CD1c-positive myeloid dendritic cell (primary cell): Measurements from ENCODE around the gene RARB.
A peak's percentile ranks its signal among the peaks of the same experiment; 100 is the strongest.

Source experiments
- DNase-seq: peaks from one replicate; pipeline ENCODE4 v3.0.0-alpha.2; 2016; ENCODE audit errors: extremely low spot score

RARB gene

GRCh38 chr3:25508433-25508832 is 80.4 kb downstream of the RARB start:
- DNase-seq, result no peak

DNA sequence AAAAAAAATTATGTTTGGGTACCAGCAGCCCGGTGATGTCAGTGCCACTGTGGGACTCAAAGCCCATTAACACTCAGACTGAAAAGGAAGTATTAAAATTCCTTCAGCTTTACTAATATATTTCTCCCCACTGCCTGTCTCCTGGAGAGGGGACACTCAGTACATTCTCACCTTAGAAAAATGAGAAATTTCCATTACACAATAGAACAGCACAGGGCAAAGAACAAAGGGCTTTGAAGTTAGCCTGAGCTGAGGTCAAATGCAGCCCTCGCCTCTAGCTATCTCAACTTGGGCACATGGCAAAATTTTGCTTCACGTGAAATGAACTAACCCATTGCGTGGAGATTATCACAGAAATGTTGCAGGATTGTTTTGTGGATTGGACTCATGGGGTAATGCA is 80.8 kb downstream of the RARB start:
- no peak for DNase-seq

DNA sequence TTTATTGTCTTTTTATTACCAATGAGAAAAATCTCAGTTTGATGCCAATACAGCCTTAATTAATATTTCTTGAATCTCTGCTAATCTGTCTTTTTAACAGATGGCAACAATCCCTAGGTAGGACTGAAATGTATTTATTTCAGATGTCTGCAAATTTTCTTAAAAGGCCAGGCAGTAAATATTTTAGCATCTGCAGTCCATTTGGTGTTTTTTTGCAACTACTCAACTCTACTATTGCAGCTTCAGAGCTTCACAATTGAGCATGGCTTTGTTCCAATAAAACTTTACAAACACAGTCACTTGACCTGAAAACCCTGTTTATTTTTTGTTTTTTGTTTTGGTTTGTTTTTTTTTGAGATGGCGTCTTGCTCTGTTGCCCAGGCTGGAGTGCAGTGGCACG is 82.7 kb downstream of the RARB start:
- no peak for DNase-seq

DNA sequence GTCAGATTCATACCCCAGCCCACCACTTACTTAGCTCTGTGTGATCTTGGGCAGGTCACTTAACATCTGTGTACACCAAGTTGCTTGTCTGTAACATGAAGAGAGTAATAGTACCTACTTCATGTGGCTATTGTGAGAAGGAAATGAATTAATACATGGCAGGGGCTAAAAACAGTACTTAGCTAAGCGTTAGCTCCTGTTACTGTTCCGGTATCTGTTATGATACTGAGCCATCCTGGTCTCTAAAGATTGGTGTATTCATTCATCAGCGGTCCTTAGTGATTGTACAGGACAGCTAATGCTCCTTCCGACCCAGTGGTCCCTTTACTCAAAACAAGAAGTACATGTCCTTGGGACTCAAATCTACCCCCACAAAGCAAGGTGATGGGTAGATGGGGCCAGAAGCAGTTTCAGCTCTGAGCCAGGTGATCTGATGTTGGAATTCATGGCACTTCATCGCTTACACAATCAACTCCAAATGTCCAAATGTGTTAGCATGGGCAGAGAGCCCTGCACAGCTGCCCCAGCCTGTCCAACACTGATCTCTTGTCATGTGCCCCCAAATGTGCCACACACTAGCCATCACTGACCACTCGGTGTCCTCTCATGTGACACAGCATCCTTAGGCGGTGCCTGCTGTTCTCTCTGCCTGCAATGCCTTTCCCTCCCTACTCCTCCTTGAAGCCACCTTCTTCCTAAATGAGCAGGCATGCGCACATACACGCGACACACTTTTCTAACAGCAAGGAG is 84.1 kb downstream of the RARB start:
- no peak for DNase-seq

- DNase-seq, result no peak
Observed at GRCh38 chr3:25513642-25514266, 85.7 kb downstream of the RARB start.

DNA sequence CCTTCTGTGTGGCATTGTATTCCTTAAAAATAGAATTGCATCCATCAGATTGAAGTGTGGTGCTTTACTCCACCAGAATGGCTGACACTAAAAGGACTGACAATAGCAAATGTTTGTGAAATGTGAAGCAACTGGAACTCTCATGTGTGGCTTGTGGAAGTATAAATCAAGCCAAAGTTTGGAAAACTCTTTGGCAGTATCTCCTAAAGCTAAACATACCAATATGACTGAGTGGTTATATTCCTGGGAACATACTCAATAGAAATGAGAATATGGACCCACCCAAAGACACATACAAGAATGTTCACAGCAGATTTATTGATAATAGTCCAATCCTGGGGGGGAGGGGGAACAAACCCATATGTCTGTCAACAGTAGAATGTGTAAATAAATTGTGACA is 87.1 kb downstream of the RARB start:
- no peak for DNase-seq

- no peak for DNase-seq
Observed at GRCh38 chr3:25520926-25521559, 93.0 kb downstream of the RARB start.

DNA sequence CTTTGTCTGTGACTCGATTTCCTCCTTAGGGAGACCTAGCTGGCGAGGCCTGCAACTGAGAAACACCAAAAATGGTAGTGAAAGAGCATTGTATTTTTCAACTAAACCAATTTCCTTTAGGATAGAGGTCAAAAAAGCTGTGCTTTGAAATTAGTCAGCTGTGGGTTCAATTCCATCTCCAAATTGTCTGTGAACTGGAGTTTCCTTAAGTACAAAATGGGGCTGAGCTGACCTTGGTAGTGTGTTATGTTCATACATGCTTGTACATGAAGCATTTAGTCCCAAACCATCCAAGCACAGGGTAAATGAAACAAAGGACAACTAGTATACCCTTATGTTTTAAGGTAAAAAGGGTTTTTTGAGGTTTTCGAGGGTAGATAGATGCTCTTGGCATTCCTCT is 99.3 kb downstream of the RARB start:
- no peak for DNase-seq

- DNase-seq, result no peak
Observed at GRCh38 chr3:25527801-25528200, 99.7 kb downstream of the RARB start.

- DNase-seq, result no peak
Observed at GRCh38 chr3:25531971-25532370, 103.9 kb downstream of the RARB start.

GRCh38 chr3:25532431-25533162 is 104.5 kb downstream of the RARB start:
- DNase-seq, result peak; percentile 51

DNA sequence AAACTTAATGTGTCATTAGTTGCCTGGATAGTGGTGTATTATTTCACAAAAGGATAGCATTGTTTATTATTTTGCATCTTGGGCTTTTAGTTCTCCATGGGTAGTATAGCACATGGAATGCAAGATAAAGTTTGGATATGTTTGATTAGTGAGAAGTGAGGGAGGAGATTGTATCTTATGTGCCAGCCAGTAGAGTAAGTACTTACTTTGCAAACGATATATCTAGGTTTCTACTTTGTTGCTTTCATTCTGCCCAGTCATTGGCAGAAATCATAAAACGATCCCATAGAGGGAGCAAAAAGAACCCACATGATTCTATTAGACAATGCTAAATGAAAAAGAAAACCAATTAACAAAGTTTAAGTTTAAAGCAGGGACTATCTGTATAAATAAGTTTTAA is 105.3 kb downstream of the RARB start:
- no peak for DNase-seq

DNA sequence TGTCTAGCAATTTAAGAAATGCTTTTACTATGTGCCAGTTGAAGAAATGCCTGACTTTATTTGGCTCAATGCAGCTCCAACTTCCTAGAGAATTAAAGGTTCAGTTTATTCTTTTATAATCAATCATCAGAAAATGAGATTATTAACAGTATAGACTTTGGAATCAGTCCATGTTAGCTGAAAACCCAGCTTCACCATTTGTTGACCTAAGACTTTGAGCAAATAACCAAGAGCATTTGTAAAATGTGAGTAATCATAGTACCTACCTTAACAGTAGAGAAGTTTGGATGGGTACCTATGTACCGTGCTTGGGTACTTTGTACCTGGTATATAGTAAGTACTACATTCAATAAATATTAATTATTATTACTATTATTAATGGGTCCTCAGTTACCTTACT is 105.9 kb downstream of the RARB start:
- DNase-seq, result no peak

GRCh38 chr3:25536521-25537391 is 108.7 kb downstream of the RARB start:
- no peak for DNase-seq

GRCh38 chr3:25537516-25537915 is 109.5 kb downstream of the RARB start:
- DNase-seq, result no peak

DNA sequence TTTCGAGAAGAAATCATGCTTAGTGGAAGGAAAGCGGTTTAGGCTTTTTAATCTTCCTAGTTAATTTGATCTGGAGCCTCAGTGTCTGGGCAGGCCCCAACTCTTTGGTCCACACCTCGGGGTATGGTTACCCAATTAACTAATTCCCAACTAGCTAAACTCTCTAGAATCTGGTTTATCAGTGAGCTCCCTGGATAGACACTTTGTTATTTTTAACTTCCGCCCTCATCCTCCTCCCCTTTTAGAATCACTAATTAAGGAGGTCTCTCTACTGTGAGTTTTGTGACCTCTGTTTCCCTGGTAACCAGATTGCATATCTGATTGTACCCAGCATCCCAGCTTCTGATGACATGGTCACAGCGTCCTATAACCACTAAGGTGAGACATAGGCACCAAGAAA is 112.2 kb downstream of the RARB start:
- no peak for DNase-seq

- DNase-seq, result no peak
Observed at GRCh38 chr3:25542492-25543039, 114.5 kb downstream of the RARB start.

- no peak for DNase-seq
Observed at GRCh38 chr3:25547103-25547502, 119.0 kb downstream of the RARB start.

DNA sequence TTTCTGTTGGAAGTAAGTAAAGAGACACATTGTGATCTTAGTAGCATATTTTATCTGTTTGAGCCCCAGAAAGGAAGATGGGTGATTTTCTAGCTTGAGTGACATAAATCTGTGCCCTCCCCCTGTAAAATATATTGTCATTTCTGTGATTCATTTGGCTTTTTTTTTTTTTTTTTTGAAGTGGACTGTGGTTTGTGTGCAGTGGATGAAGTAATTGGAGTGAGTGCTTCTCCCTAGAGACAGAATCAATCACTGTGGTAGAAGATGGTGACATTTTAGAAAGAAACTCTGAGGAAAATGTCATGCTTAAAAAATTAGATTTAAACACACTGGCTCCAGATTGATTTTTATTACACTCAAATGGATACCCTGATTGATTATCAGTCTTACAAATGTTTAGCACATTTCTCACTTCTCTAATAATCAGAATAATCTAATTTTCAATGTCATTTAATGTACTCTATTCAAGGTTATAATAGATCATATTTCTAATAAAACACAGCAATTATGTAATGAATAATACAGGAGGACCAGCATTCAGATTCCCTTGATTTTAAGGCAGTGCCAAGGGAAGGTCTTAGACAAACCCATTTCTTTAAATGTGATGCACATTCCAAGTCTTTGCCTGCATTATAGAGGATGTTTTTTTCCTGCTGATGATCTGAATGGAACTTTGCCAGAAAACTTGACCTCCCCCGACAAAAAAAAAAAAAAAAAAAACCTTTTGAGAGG is 120.0 kb downstream of the RARB start:
- no peak for DNase-seq

- DNase-seq, result no peak
Observed at GRCh38 chr3:25548836-25549235, 120.8 kb downstream of the RARB start.

GRCh38 chr3:25552251-25552650 is 124.2 kb downstream of the RARB start:
- no peak for DNase-seq
